NCI-H2081 (cell line): ENCODE data around the gene DTD1.
A peak's percentile ranks its signal among the peaks of the same experiment; 100 is the strongest.

Source experiments
- DNase-seq, 2 experiments: peaks; one replicate each; lab custom pipeline; 2025; lab: John Stamatoyannopoulos, UW

DTD1 gene

DNA sequence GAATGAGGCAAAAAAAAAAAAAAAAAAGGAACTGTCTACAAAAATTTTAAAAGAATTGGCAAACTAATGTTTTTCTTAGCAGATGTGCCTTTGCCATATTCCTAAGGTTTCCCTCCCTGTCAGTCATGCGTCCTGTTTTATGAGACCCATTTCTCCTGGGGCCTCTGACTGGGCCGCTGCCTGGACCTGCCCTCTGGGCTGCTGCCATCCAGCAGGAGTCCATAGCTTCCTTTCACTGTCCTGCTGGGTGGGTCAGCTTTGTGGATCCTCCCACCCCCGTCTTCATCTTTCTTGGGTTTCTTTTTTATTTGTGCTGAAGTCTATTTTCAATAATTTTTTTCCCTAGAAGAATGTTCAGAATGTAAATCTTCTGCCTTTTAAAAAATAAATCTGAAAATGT, 114.9 kb downstream of the DTD1 start:
- DNase-seq: no peak

DNA sequence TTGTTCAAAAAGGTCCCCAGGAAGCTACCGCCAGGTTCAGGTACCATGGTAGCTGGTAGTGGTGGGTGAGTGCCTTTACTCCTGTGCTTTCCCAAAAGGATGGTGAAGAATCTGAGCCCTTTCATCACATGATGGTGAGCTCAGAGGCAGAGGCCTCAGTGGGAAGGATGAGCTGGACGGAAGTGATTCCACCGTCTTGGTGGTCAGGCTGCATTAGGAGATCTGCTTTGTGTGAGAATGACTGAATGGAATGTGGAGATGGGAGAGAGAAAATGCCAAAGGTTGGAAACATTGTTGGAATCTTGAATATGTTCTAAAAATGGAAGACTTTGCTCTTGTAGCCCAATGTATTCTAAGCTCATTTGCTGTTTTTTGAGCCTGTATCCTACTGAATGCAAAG, 117.6 kb downstream of the DTD1 start:
- no peak for DNase-seq

DNA sequence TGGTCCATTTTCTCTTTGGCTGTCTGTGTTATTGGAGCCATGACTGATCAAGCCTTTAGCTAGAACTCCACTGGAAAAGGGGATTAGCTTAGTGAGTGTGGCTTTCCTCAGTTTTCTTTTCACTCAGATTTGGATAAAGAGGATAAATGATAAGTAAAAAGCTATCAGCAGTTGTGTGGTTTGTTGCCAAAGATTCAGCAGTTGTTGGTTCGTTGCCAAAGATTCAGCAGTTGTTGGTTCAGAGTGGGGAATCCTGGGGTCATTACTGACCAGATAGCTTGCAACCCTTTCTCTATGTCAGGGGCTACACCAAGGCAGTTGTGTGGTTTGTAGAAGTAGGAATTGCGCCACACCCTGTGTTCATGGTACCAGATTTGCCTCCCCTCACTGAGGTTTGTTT, 118.1 kb downstream of the DTD1 start:
- DNase-seq: peak; percentile 38 to 66

DNA sequence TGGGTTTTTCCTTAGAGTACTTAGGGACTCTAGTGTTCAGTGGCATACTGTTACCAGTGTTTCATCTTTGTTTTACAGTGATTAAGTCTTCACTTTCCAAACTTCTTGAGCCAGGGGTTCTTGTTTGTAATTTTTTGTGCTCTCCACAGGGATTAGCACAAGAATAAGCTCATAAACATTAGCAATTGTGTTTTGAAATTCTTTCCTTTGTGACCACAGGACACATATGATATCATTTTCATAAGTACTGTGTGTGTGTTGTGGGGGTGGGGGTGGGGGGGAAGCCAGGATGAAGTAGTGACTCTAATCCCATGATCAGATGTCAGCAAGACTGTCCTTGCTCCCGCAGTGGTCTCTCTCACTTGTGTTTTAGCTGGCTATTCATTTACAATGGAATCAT, 124.3 kb downstream of the DTD1 start:
- DNase-seq: no peak

DNA sequence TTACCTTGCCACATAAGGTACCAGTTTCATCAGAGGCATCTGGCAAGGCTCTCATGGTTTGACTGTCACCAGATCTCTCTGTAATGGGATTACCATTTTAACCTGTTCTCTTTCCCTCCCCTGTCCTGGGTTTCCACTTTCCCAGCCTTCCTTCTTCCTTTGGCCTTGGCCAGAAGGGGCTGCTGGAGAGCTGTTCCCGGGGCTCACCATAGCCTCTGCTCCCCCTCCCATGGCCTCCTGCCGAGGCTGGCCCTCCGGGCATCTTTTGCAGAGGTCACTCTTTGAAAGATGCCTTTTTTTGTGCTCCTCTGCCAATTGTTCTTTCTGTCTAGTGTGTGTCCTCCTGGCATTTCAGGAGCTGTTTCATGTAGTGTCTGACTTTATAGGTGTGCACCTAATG, 125.0 kb downstream of the DTD1 start:
- DNase-seq: no peak

DNA sequence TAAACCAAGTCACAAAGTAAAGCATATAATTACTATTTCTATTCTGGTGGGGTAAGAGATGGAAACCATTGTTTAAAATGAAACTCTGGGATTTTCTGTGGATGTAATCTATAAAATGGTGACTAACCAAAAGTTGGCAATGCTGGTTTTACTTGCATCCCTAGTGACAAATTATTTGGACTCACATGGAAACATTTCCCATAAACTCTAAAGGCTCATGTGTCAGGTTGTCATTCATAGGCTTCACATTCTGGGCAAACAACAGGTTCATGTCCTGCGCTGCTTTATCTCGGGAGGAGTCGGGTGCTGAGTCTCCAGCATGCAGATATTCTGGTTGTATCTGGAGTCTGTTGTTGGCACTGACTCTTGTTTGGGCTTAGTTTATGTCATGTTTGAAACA, 127.7 kb downstream of the DTD1 start:
- DNase-seq: no peak

DNA sequence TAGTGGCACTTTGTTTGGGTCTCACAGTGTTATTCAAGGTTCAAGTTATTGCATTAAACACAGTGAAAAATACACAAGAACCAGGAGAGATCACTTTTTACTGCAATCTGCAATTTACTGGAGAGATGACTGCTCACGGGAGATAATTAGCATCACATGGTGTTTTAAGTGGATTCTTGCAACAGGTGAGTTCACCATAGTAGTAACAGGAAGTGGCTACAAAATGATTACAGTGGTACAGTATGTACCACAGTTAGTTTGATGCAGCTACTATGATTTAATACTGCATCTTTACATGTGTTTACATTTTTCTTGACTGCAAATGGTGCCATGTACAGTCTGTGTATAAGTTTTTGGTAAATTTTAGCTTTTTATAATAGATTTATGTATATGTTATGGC, 129.2 kb downstream of the DTD1 start:
- peak in 1 of 2 experiments; percentile 31 for DNase-seq

DNA sequence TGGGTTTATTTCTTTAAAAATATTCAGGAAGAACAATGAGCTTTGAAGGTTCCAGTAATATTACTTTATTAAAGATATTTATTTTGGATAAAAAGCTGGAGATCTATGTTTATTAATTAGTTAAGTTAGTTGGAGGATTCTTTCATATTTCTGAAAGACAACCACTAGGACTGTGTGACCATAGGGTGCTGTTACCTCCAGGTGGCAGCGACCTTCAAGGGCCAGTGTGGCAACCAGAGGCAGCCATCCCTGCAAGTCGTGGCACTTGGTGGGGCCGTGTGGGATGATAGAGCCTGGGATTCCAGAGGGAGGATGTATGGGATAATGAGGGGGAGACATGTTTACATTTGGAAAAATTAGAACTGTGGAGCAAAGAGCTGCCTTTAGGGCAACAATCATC, 130.3 kb downstream of the DTD1 start:
- DNase-seq: no peak

DNA sequence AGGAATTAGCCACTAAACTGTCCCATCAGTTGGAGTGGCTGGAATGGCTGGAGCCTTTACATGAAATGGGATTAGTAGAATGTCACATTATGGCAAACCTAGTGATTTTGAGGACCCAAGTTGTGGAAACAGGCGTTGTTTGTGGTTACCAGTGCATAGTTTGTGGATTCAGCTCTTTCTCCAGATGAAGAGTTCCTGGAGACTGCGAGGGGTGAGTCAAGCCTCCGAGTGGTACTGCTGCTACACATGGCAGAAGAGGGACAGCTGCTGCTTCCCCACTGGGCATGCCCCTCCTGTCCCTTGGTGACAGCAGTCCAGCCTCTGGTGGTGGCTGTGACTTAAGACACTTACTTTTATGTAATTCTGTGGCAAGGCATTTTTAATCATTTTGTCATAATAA, 131.6 kb downstream of the DTD1 start:
- no peak for DNase-seq

DNA sequence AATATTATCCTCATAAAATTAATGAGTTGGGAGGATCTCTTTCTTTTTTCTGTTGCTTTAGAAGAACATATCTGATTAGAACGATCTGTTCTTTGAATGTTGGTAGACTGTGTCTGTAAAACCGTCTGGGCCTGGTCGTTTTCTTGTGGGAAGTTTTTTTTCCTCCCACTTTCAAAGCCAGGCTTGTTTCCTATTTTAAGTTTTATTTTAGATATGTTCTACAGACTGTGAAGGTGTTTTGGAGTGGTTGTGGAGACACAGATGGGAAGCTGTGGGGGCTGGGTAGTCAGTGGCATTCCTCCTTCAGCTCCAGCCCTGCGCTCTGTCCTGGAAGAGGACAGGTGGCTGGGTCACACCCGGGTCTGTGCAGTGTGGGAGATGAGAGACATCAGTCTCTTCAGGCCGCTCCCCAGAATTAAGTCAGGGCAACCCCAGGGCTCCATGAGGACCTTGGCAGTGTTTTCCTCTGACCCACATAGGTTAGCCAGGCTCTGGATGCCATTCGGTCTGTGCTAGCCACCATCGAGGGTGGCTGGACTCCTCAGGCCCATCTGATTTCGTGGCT, 133.8 kb downstream of the DTD1 start:
- no peak for DNase-seq

DNA sequence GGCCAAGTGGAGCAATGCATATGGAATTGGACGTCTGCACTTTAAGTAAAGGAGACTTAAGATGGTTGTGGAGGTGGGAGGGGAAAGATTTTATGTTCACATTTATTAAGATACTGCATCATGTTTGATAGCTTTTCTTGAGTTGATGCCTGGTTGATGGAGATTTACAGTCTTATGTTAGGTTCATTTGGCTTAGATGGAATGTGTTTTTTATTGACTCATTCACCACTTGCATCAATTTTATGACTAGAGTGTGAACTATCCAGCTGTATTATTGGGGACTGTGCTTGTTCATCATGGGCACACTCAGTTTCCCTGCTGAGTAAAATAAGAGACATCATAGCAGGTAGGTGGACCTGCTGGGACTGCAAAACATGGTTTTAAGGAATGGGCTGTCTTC, 134.5 kb downstream of the DTD1 start:
- no peak for DNase-seq

DNA sequence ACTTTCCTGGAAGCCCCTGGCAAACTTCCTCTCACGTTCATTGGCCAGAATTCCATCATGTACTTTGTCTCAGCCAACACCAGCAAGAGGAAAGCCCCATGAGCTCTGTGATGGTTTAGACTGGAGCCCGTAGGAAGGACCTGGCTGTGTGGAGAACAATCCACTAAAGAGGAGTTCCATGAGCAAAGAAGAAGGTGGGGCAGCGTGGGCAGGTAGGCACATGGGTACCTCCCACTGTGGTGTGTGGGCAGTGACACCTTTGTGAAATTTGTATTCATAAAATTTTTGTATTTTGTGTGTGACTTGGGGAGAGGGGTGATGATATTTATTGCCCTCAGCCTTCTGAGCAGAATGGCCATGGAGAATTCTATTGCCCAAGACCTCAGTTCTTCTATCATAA, 136.2 kb downstream of the DTD1 start:
- no peak for DNase-seq

DNA sequence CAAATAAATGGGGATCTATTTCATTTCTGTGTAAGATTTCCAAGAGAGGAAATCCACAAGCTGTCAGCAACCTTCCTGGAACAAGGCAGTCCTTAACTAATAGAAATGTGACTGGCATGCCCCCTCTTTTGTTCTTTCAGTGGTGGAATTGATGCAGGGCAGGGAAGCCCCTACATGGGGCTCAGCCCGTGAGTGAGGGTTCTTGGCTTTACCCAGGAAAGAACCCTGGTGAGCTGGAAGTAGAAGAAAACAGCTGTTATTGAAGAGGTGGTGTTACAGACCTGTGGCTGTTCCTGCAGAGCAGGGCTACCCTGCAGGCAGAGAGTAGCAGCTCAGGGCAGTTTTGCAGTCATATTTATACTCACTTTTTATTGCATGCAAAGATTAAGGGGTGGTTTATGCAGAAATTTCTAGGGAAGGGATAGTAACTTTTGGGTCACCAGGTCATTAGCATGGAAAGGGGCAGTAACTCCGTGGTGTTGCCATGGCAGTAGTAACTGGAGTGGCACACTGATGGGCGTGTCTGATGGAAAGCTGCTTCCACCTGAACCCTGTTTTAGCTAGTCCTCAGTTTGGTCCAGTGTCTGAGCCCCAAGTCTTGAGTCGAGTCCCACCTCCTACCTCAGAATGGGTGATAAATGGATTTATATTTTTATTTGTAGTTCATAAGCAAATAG, 137.1 kb downstream of the DTD1 start:
- DNase-seq: no peak

DNA sequence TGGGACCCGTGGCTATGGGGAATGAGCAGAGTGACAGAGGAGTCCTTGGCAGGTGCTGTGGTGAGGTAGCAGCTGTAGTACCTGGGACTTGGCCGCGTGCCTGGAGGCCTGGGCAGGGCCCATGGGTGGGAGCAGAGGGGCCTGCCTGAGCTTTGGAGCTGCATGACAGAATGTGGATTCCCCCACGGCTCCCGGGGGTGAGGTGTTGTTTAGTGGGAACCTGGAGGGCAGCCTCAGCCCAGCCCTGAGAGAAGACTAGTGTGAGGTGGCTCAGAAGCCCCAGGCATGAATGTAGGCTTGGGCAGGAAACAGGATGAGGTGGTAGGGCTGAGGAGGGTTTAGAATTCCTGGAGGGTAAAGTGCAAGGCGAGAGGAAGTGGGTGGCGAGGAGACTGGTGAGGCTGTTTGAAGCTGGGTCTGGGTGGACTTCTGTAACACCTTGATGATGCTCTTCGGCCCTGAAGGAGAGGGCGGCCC, 139.2 kb downstream of the DTD1 start:
- DNase-seq: peak; percentile 29 to 37

DNA sequence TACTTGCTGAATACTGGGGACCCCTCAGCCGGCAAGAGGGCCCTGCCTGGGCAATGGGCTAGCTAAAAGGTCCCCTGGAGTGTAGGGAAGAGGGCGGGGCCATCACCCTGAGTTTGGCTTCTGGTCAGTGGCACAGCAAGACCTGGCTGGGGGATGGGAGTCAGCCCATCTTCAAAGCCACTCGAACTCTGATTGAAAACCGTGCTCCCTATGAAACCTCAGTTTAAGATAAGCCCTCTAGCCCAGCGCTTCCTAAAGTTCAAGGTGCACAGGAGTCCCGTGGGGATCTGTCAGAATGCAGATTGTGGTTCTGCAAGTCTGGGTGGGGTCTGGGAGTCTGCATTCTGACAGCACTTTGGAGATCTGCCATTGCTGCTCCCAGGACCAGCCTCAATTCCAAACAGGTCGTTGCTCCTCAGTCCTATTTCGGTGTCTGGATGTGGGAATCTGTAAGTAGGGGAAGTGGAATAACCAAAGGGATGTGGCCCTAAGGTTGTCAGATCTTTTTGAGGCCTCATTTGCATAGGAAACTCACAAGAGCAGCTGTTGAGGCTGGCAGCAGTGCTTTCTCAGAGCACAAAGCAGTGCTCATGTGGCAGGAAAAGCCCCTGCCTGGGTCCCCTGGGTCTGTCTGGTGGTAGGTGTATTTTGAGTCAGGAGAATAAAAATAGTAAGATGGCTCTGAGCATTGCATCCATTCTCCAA, 140.5 kb downstream of the DTD1 start:
- DNase-seq: no peak

DNA sequence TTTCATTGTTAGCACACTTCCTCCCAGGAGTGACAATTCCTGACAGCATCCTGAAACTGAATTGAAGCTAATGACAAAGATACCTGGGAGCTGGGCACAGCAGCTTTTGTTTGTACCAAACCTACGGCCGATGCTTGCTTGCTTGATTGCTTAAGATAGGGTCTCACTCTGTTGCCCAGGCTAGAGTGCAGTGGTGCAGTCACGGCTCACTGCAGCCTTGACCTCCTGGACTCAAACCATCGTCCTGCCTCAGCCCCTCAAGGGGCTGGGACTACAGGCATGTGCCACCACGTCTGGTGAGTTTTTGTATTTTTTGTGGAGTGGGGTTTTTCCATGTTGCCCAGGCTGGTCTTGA, 141.0 kb downstream of the DTD1 start:
- no peak for DNase-seq

DNA sequence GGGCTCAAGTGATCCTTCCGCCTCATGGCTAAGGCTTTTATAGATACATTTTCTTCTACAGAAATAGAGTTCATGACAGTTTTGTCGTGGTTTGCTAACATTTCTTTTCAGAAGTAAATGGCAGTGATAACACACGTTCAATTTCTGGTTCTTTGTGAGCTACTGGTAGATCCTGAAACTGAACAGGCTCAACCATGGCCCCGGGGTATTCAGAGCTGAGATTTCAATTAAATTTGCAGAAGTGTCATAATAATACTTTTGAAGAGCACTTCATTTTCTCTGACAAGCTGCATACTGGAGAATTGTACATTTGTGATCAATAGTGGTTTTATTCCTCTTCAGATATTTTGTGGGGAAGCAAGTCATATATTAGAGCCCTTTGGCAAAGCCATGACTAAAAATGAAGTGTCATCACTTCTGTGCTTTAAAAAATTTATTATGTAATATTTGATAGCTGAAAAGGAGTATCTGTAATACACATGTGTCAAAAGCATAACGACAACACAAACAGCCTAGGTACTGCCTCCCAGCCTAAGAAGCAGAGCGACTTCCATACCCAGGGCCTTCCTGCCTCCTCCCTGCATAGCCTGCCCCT, 141.5 kb downstream of the DTD1 start:
- no peak for DNase-seq

DNA sequence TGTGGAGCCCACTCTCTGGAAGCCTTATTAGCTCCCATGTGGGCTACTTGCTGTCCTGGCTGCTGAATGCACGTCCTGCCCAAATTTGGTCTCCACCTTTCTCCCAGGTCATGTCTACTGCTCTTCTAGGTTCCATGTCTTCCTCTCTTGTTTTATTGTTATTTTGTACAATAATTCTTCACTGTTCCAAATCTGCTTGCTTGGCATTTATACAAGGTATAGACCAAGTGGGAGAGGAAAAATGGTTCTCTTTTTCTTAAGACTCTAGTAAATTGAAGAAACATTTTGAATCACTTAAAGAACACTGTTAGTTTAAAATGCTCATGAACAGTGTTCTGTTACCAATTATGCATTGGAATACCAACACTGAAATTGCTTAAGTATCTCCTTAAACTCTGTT, 144.1 kb downstream of the DTD1 start:
- no peak for DNase-seq

DNA sequence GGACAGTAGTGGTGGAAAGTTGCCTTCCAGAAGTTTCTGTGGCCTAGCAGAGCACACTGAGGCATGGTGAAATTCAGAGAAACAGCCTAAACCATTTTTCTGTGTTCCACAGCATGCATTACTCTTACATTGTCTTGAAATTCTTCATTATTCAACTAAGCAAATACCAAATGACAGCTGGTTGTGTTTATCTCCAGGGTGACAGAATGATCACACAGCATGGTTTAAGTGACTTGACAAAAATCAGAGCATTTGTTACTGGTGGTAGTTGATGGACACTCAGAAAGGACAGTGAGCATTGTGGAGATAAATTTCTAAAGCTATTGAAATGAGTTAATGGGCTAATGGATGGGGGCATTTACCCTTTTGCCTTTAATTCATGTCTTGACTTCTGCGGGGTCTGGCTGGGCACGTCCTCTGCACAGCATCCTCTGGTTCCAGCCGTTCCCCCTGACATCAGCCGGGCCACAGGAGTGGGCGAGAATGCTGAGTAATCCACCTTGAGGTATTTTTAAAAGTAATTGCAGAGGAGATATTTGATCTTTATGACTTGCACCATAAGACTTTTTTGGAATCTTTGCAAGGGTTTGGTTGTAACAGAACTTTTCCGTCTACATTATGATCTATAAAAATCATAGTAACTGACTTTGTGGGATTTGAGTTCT, 146.8 kb downstream of the DTD1 start:
- DNase-seq: peak in 1 of 2 experiments; percentile 32

DNA sequence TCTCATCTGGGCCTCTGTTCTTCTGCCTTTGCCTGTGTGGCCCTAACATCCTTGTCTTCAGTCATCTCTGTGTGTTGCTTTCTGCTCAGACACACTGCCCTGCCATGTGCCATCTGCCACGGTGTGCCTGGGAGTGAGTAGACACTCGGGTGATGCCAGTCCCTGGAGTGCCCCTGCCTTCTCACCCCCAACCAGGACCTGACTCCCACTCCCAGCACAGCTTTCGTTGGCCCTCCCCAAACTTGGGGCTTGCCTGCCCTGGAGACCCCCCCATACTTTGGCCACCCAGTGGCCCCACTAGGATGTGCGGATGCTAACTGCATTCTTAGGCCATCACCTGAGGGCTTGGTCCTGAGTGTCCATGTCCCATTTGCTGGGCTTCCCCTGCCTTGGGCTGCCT, 149.3 kb downstream of the DTD1 start:
- DNase-seq: no peak

DNA sequence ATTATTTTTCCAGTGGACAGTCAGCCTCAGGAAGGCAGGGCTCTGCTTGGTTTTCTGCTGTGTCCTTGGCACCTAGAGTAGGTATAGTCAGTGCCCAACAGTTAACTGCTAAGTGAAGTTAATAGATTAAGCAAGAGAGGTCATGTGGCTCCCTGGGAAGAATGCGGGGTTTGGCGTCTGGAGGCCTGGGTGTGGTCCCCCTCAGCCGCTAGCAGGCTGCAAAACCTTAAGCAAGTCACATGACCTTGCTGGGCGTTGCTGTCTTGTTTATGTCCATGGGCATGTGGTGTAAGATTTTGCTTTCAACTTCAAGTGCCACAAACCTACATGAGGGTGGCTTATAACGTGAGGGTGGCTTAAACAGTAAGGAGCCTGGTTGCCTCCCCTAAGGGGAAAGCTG, 150.2 kb downstream of the DTD1 start:
- DNase-seq: no peak

DNA sequence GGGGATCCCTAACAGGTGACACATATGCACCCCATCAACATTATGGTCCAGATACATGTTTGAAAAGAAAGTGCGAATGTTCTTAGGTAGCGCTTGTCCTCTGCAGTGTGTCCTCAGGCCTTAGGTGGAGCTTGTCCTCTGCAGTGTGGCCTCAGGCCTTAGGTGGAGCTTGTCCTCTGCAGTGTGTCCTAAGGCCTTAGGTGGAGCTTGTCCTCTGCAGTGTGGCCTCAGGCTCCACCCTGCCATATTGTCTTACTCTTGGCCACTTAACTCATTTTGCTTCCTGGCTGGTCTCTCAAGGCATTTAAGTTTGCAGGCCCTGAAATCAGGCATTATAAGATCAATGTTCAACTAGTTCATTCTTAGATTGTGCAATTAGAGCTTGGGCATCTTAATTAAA, 151.0 kb downstream of the DTD1 start:
- no peak for DNase-seq

DNA sequence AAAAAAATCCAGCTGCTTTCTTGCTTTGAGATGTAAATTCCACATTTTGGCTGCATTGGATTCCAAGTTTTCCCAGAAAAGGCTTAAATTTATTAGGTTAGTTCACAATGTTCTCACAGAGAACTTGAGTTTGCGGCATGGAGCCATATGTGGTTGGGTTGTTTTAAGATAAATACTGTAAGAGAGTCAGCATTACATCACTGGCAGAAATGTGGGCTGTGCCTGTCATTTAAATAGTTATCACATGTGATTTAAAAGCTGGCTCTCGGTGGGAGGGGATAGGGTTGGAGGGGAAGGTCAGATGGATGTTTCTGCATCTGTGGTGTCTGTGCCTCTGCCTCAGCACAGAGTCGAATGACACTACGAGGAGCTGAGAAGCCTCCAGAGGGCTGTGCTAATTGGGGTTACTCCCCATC, 151.9 kb downstream of the DTD1 start:
- DNase-seq: no peak
